GM19193 (cell line): Measurements from ENCODE around the gene EDDM13.

Source experiments
- POLR2A ChIP-seq: IDR thresholded peaks from 4 replicates; pipeline ENCODE4 v1.6.1; 2011; ENCODE audit not compliant: insufficient read depth, insufficient read length; ENCODE audit errors: extremely low read depth

EDDM13 gene

DNA sequence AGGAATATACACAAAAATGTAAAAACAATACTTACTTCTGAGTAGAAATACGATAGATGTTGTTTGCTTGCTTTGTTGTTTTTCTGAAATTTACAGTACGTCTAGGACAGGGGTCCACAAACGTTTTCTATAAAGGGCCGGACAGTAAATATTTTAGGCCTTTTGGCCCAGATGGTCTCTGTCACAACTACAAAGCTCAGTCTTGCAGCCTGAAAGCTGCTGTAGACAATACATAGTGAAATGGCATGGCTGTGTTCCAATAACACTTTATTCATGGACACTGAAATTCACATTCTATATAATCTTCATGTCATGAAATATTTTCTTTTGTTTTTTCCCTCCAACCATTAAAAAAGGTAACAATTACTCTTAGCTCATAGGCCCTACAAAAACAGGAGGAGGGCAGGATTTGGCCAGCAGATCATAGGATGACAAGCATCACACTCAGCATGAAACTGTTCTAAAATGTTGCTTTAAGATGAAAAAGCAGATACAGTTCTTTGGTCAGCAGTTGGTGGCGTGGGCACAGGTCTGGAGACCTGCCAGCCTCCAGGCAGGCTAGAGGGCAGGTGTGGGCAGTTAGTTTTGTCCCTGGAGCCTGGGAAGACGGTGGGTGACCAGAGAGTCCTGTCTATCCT lies at the start of gene EDDM13:
EDDM13 (plus strand) TSS at position 588 of the 638 bp plus-strand sequence. CDS start 87 bp downstream, outside the sequence.
- TF ChIP-seq POLR2A, result no peak

DNA sequence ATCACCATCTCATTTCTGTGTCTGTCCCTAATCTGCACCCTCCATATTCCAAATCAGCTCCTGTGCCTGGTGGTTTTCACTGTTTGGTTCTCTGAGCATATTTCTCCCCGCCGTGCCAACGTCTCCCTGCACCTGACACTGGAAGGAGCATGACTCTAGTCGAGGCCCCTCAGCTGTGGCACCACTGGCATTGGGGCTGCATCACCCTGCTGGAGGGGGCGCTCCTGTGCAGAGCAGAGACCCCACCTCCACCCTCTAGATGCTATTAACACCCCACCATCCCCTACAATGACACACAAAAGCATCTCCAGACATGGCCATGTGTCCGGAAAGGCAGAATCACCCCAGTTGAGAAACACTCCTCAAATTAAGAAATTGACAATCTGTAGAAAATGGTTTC lies 49.6 kb upstream of the EDDM13 start:
- TF ChIP-seq POLR2A, result no peak

- TF ChIP-seq POLR2A, result no peak
These were observed 49.1 kb upstream of the EDDM13 start for GRCh38 chr19:56223481-56223880.

GRCh38 chr19:56245121-56245740 lies 27.3 kb upstream of the EDDM13 start:
- TF ChIP-seq POLR2A, result no peak

DNA sequence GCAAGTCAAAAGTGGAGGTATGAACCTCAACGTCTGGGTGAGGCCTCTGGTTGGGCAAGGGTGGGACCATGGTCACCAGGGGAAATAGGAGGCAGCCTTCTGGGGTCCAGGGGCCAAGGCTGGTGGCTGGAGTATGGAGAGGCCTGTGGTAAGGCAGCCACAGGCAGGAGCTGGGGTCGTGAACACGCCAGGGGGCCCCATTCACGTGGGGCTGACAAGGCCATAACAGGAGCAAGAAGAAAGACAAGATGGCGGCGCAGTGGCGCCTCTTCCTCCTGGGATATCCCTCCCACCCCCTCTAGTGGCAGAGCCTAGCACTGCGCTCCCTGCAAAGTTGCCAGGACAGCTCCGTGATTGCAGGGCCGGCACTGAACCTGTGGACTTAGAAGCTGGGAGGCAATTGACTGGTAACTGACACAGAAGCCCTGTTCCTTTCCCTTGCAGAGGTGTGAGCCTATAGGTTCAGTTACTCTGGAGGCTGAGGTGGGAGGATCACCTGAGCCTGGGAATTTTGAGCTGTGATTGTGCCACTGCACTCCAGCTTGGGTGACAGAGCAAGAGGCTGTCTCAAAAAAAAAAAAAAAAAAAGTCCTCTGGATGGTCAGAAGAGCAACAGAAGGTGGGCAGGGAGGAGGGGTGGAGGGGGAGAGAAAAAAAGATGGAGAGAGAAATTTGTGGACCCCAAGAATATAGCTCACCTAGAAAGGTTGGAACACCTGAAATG lies 19.7 kb upstream of the EDDM13 start:
- TF ChIP-seq POLR2A, result no peak

DNA sequence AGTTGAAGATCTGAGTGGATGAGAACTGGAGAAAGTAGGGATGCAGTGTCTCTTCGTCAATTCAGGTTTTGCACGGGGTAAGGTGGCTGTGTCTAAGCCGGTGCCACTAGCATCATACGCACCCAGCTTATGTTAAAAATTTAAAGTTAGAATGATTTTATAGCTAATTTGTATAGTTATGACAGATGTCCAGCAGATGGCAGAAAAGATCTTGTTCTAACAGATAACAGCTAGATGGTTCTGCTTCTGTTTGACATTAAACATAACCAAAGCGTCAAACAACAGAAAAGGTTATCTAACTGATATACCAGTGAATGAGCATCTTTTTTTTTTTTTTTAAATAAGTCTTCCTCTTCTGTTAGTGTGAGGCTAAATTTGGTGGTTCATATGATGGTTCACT lies 18.8 kb upstream of the EDDM13 start:
- TF ChIP-seq POLR2A, result no peak

DNA sequence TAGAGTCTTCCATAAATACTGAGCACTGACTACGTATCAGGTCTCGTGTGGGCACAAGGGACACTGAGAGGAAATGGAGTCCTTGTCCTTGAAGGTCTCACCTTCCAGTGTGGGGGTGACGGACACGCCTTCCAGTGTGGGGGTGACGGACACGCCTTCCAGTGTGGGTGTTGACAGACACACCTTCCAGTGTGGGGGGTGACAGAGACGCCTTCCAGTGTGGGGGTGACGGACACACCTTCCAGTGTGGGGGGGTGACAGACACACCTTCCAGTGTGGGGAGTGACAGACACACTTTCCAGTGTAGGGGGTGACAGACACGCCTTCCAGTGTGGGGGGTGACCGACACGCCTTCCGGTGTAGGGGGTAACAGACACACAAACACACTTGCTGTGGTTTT lies 14.3 kb upstream of the EDDM13 start:
- TF ChIP-seq POLR2A, result no peak

GRCh38 chr19:56261145-56261544 lies 11.4 kb upstream of the EDDM13 start:
- TF ChIP-seq POLR2A, result no peak

DNA sequence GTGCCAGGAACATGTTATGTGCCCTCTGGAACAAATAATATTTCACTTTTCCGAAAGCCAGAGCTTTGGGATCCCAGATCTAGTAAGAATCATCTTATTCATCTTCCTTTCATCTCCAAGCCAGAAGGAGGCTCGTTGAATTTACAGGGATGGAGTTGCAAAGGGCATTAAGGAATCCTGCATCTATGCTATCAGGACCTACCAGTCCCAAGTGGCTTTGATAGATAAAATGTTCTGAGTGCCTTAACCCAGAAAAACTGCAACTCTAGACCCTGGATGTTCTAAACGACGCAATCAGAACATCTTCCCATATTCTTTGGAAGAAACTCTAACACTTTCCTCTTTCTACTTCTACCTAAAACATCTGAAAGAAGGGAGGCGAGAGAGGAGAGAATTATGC lies 9.2 kb upstream of the EDDM13 start:
- TF ChIP-seq POLR2A, result no peak

GRCh38 chr19:56266051-56266450 lies 6.5 kb upstream of the EDDM13 start:
- TF ChIP-seq POLR2A, result no peak

- no peak for TF ChIP-seq POLR2A
These were observed 3.2 kb upstream of the EDDM13 start for GRCh38 chr19:56269348-56269747.

- TF ChIP-seq POLR2A, result no peak
These were observed 1.9 kb upstream of the EDDM13 start for GRCh38 chr19:56270676-56271075.

DNA sequence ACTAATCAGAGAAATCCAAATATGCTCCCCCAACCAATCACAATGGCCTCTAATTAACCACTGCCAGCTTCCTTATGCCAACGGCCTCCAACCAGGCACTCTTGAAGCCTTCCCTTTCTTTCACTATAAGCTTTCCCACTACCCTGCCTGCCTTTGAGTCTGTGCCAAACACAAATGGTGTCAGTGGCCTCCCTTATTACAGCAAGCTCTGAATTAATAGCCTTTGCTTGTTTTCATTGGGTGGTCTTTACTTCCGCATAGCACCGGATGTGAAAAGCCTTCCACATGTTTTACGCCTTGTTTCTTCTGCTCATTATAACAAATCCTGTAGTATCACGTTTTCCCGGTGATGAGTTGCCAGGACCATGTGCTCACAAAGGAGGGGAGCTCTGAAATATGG lies 1.4 kb upstream of the EDDM13 start:
- TF ChIP-seq POLR2A, result no peak

DNA sequence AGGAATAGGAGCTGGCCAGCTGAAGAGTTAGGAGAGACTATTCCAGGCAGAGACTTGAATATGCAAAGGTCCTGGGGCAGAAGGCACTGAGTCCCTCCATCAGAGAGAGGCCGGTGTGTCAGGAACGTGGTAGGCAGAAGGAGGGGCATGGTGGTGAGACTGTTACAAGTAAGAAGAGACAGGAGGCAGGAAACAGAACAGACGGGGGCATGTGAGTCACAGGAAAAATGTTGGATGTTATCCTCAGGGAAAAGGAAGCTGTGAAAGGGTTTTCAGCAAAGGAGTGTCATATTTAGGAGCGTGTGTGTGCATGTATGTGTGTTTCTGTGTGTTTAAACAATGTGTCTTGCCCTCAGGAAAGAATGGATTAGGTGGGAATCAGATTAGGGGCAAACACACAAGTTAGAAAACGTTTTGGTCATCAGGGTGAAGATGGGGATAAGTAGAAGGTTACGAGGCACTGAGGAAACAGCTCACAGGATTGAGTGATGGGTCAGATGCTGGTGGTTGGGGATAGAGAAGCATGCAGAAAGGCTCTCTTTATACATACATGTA lies 1.1 kb downstream of the EDDM13 start:
- TF ChIP-seq POLR2A, result no peak

DNA sequence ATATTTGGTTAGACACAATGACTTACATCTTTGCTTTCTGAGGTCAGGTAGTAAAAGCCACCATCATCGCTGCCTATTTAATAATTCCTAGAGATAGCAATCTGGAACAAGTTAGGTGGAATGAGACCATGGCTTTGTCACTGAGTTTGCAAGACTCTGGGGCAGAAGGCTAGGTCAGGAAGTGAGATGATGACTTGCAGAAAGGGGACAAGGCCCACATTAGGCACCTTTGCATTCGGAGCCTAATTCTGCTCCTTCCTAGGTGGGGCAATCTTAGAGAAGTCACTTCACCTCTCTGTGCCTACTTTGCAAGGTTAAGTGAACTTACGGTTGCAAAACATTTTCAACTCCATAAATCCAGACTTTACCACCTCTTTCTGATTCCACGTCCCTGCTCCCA lies 10.3 kb downstream of the EDDM13 start:
- TF ChIP-seq POLR2A, result no peak

GRCh38 chr19:56284746-56285145 lies 12.2 kb downstream of the EDDM13 start:
- no peak for TF ChIP-seq POLR2A
